Endothelial cell of umbilical vein (primary cell): ENCODE data around the gene COLGALT1. TPM values are rescaled to one million over a fixed set of nuclear protein-coding genes. Genes with fewer than 3 reads are reported as not detected.
"Not testable (repeated sequence)": the region's sequence is repeated elsewhere in the genome, so short reads cannot be mapped to it uniquely, and the experiment has no call there.

Experiments used
- BruUV-seq: library from RNA; stranded (reverse); fragments of 400-500 nt; replicated peaks from 2 replicates; lab custom pipeline; 2021; lab: Mats Ljungman, UMichigan
- CTCF ChIA-PET: fragments of 300-600, 350-600 bp; sonication (Branson Sonifier 250); formaldehyde crosslinking; loops from one replicate; lab custom pipeline; 2021; ENCODE audit warnings: antibody characterized with exemption, inconsistent platforms; lab: Charles Lee
- POLR2A ChIA-PET: fragments of 300-600, 350-600 bp; sonication (Branson Sonifier 250); formaldehyde crosslinking; loops from one replicate; lab custom pipeline; 2021; ENCODE audit warnings: antibody characterized with exemption, inconsistent platforms; lab: Charles Lee
- DNase-seq: peaks from one replicate; pipeline ENCODE4 v3.0.0-alpha.2; 2011; ENCODE audit warnings: low read depth, low spot score
- FAIRE-seq: peaks from 2 replicates; lab custom pipeline; 2011; peaks lifted over from hg19 to GRCh38; lab: Jason Lieb, UNC
- H2AFZ ChIP-seq: 2 replicates; pipeline ENCODE4 v1.6.0; 2012; ENCODE audit warnings: low read depth, low read length, control low read depth, inconsistent platforms
- H3K27ac ChIP-seq: 2 replicates; pipeline ENCODE4 v1.5.1; 2011; ENCODE audit warnings: low read depth, mild to moderate bottlenecking, control low read depth, low read length, moderate library complexity; ENCODE audit not compliant: insufficient read depth
- H3K27me3 ChIP-seq, 2 experiments: 2 replicates each; pipeline versions ENCODE4 v1.6.0 to v1.6.1; 2011; ENCODE audit warnings: low read length in 2 of 2, mixed read lengths in 1 of 2; ENCODE audit not compliant: control insufficient read depth in 2 of 2, insufficient read depth in 2 of 2
- H3K36me3 ChIP-seq, 2 experiments: 2 replicates in 1 of 2; 3 replicates in 1 of 2; pipeline ENCODE4 v1.5.1; 2011; ENCODE audit warnings: low read length in 2 of 2, mild to moderate bottlenecking in 1 of 2, moderate library complexity in 1 of 2; ENCODE audit not compliant: control insufficient read depth in 2 of 2, insufficient read depth in 2 of 2; ENCODE audit errors: extremely low read depth in 1 of 2
- H3K4me1 ChIP-seq: 3 replicates; pipeline ENCODE4 v1.5.1; 2011; ENCODE audit warnings: mild to moderate bottlenecking, low read length; ENCODE audit not compliant: control insufficient read depth, insufficient read depth; ENCODE audit errors: extremely low read depth
- H3K4me2 ChIP-seq: 2 replicates; pipeline ENCODE4 v1.6.1; 2011; ENCODE audit warnings: low read length, control low read depth, mixed read lengths; ENCODE audit not compliant: insufficient read depth
- H3K4me3 ChIP-seq, 3 experiments: fragments of 200-600 bp in 1 of 3; sonication (generic), shearing (Covaris generic) in 1 of 3; replicated peaks in 1 of 3; 2 replicates each; pipeline ENCODE4 v1.5.1; 2011 to 2016; ENCODE audit warnings: control low read depth in 3 of 3, low read length in 3 of 3, mild to moderate bottlenecking in 2 of 3, inconsistent platforms in 1 of 3, low read depth in 1 of 3, moderate library complexity in 1 of 3; ENCODE audit not compliant: insufficient read depth in 1 of 3
- H3K79me2 ChIP-seq: 2 replicates; pipeline ENCODE4 v1.6.0; 2012; ENCODE audit warnings: low read length, inconsistent platforms; ENCODE audit not compliant: control insufficient read depth, insufficient read depth
- H3K9ac ChIP-seq: replicated peaks from 2 replicates; pipeline ENCODE3; 2011; ENCODE audit warnings: low read length, control low read depth; ENCODE audit not compliant: insufficient read depth; ENCODE audit errors: extremely low read depth
- H3K9me1 ChIP-seq: replicated peaks from 3 replicates; pipeline ENCODE4 v1.6.0; 2011; ENCODE audit warnings: mild to moderate bottlenecking, low read length; ENCODE audit not compliant: control insufficient read depth, insufficient read depth; ENCODE audit errors: extremely low read depth
- H3K9me3 ChIP-seq: replicated peaks from 2 replicates; pipeline ENCODE4 v1.5.1; 2012; ENCODE audit warnings: low read length, inconsistent platforms; ENCODE audit not compliant: control insufficient read depth, insufficient read depth
- H4K20me1 ChIP-seq: replicated peaks from 2 replicates; pipeline ENCODE3; 2011; ENCODE audit warnings: mild to moderate bottlenecking, low read length; ENCODE audit not compliant: control insufficient read depth, insufficient read depth; ENCODE audit errors: extremely low read depth
- EZH2 ChIP-seq: IDR thresholded peaks from 2 replicates; pipeline ENCODE4 v1.6.1; 2012; ENCODE audit warnings: borderline replicate concordance, low read depth, mild to moderate bottlenecking, moderate library complexity, low read length, inconsistent platforms; ENCODE audit not compliant: severe bottlenecking
- GATA2 ChIP-seq: IDR thresholded peaks from 2 replicates; pipeline ENCODE4 v1.7.0; 2011; ENCODE audit warnings: low read depth, mild to moderate bottlenecking, moderate library complexity, mixed read lengths, low read length; ENCODE audit not compliant: insufficient read length, insufficient read depth
- JUN ChIP-seq: IDR thresholded peaks from 2 replicates; pipeline ENCODE4 v1.6.1; 2011; ENCODE audit warnings: borderline replicate concordance, low read depth; ENCODE audit not compliant: insufficient read length, insufficient read depth
- POLR2AphosphoS5 ChIP-seq: IDR thresholded peaks from 2 replicates; pipeline ENCODE4 v1.6.1; 2012; ENCODE audit warnings: low read depth, mild to moderate bottlenecking, control low read depth, low read length, moderate library complexity; ENCODE audit not compliant: insufficient read depth
- dilution Hi-C: fragments of 300-500 bp; cut with MboI; formaldehyde crosslinking; loops from one replicate; pipeline ENCODE4 v1.15.0; 2019; ENCODE audit warnings: low sequenced_read_pairs; ENCODE audit not compliant: extremely low pct_ligation_motif_present
- intact Hi-C: fragments of 100-400 bp; cut with micrococcal nuclease; formaldehyde crosslinking; loops from one replicate; pipeline ENCODE4 v1.10.0; 2022
- polyA plus RNA-seq, 4 experiments: library from polyadenylated mRNA; depleted of rRNA in 3 of 4; stranded (reverse) in 3 of 4; unstranded in 1 of 4; fragments of >200 nt; gene quantifications; 2 replicates each; pipeline versions ENCODE4 v1.2.1 to v1.2.3, GENCODE V29; 2011 to 2012; ENCODE audit warnings: missing spikeins in 1 of 4
- total RNA-seq: library from RNA; stranded (reverse); gene quantifications from 2 replicates; pipeline ENCODE4 v1.2.3, GENCODE V29; 2021
- TF ChIP-seq, protein P1 (sequence below): IDR thresholded peaks from 2 replicates; pipeline ENCODE4 v1.6.1; 2011; ENCODE audit not compliant: insufficient read depth, insufficient read length

Gene COLGALT1
- total and polyA plus RNA-seq, 2 donors (not counting 3 experiments of a cell fraction or from before 2014, with no cell fraction given) = 263 to 355 TPM

DNA sequence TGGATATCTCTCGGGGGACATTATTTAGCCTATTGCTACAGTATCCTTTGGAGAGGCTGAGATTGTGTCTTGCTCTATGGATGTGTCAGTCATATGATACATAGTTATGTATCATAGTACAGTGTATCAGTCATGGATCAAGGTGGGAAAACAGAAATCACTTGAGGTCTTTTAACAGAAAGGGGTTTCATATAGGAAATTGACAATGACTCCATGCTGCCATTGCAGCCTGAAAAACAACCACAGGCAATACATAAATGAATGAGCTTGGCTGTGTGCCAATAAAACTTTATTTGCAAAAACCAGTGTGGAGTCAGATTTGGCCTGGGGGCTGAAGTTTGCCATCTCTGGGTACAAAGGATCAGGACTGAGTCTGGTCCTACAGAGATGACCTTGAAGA lies 35.4 kb downstream of the COLGALT1 start:
- dilution Hi-C loops (no loop called here), intact Hi-C loops (no loop called here)
- ChIA-PET POLR2A (no interaction called here), CTCF (no interaction called here)
- Histone ChIP-seq H3K4me1 (no peaks in the 10 kb centered on the region), H3K27ac (no peak overlapping the region), H4K20me1 (no peaks in the 10 kb centered on the region), H3K9ac (no peak overlapping the region), H3K27me3 (no peaks in the 10 kb centered on the region), H3K9me1 (no peaks in the 10 kb centered on the region), H2AFZ (no peak overlapping the region), H3K4me2 (no peak overlapping the region), H3K36me3 (no peaks in the 10 kb centered on the region), H3K79me2 (no peaks in the 10 kb centered on the region), H3K4me3 (no peak overlapping the region), H3K9me3 (no peaks in the 10 kb centered on the region)
- no peak for TF ChIP-seq EZH2
- no peak for TF ChIP-seq POLR2AphosphoS5
- no peak for TF ChIP-seq GATA2
- TF ChIP-seq, protein P1, sequence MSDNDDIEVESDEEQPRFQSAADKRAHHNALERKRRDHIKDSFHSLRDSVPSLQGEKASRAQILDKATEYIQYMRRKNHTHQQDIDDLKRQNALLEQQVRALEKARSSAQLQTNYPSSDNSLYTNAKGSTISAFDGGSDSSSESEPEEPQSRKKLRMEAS = no peak
- TF ChIP-seq JUN = no peak
- FAIRE-seq (no peak), DNase-seq (no peak)
- BruUV-seq = no TSS peak

- H3K9me1 ChIP-seq, POLR2A ChIA-PET, H3K9ac ChIP-seq, CTCF ChIA-PET, H2AFZ ChIP-seq, H3K36me3 ChIP-seq, DNase-seq, H4K20me1 ChIP-seq, intact Hi-C loops, BruUV-seq, H3K4me3 ChIP-seq, H3K9me3 ChIP-seq, FAIRE-seq, dilution Hi-C loops, H3K27me3 ChIP-seq, H3K27ac ChIP-seq, H3K4me1 ChIP-seq, H3K79me2 ChIP-seq, H3K4me2 ChIP-seq: not testable (repeated sequence)
These were observed 38.8 kb downstream of the COLGALT1 start for GRCh38 chr19:17594296-17594695.

DNA sequence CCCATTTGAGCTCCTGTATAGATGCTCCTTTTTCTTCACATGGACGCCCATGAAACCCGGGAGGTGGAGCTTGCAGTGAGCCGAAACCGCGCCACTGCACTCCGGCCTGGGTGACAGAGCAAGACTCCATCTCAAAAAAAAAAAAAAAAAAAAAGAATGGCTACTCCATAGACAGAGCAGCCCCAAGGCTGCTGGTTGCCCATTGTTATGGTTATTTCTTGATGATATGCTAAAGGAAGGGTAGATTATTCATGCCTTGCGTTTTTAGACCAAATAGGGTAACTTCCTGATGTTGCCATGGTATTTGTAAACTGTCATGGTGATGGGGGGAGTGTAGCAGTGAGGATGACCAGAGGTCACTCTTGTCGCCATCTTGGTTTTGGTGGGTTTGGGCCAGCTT lies 42.6 kb downstream of the COLGALT1 start:
- H3K9ac ChIP-seq, H3K79me2 ChIP-seq, DNase-seq, H4K20me1 ChIP-seq, H3K9me1 ChIP-seq, dilution Hi-C loops, CTCF ChIA-PET, H3K36me3 ChIP-seq, H3K27ac ChIP-seq, H3K4me3 ChIP-seq, H3K9me3 ChIP-seq, intact Hi-C loops, BruUV-seq, H2AFZ ChIP-seq, POLR2A ChIA-PET, H3K4me1 ChIP-seq, FAIRE-seq, H3K27me3 ChIP-seq, H3K4me2 ChIP-seq: not testable (repeated sequence)
